Activated naive CD4-positive, alpha-beta T cell treated with anti-CD3 and anti-CD28 coated beads, Interleukin-2, amount 50 U/mL, for 72 hours (primary cell): Measurements from ENCODE around the gene TOMM70. TPM values are rescaled to one million over a fixed set of nuclear protein-coding genes. Genes with fewer than 3 reads are reported as not detected.
A peak's percentile ranks its signal among the peaks of the same experiment; 100 is the strongest.

ENCODE experiments used
- ATAC-seq, 2 donors: fragments of 150-1000 bp; cut with Tn5 transposase; 2 replicates each; pipeline ENCODE4 v1.10.0; 2021; ENCODE audit warnings: mild to moderate bottlenecking in 2 of 2, moderate library complexity in 2 of 2
- DNase-seq, 2 donors: peaks; one replicate each; pipeline ENCODE4 v3.0.0; 2021 to 2022; ENCODE audit warnings: low spot score in 2 of 2
- H3K27ac Mint-ChIP-seq, 2 donors: one replicate each; pipeline ENCODE4 v1.8.0; 2022; ENCODE audit warnings: mild to moderate bottlenecking in 2 of 2, mixed read lengths in 2 of 2
- H3K36me3 Mint-ChIP-seq, 2 donors: one replicate each; pipeline ENCODE4 v1.8.0; 2022; ENCODE audit warnings: mixed read lengths in 2 of 2
- H3K9me3 Mint-ChIP-seq, 2 donors: one replicate each; pipeline ENCODE4 v1.8.0; 2022; ENCODE audit warnings: mixed read lengths in 2 of 2
- total RNA-seq, 2 donors: library from RNA; stranded (reverse); gene quantifications; one replicate each; pipeline ENCODE4 v1.2.3, GENCODE V29; 2022

The TOMM70 gene
- total RNA-seq, 2 donors from 2014 or later, result 47.2 to 52.8 TPM

DNA sequence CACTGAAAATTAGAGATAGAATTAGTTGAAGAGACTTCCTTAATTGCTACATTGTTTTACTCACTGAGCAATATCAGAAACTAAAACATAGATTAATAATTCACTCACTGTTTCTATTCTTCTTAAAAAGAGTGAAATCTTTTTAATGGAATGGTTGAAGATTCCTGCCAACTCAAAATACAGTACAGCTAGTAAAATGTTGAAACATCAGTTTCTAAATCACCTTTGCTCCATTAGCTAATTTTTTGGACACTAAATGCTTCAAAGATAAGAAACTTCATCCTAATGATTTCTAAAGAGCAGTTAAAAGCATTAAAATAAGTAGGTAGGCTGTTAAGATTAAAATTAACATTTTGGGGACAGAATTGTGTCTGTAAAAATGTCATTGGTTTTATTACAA lies 76.8 kb downstream of the TOMM70 start:
- Mint-ChIP-seq H3K9me3 (no peaks in the 10 kb centered on the region), H3K27ac (no peak overlapping the region), H3K36me3 (peaks cover 0 to 10% of the 10 kb centered on the region in 2 donors)
- DNase-seq, result no peak
- ATAC-seq, result no peak

DNA sequence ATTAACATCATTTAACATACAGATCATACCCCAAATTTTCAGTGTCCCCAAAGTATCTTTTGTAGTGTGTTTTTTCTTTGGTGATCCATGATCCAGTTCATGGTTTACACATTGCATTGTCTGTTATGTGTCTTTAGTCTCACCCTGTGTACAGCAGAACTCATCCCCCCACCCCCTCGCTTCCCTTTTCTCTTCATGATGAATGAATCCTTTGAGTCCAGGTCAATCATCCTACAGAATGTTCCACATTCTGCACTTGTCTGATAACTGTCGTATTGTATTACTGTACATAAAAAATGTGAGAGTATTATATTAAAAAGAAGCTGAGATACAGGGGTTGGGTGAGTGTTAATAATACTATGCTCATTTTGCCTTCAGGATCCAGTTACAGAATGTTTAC lies 80.9 kb downstream of the TOMM70 start:
- Mint-ChIP-seq H3K36me3 (no peaks in the 10 kb centered on the region), H3K27ac (no peak overlapping the region), H3K9me3 (no peaks in the 10 kb centered on the region)
- no peak for ATAC-seq
- DNase-seq, result no peak

DNA sequence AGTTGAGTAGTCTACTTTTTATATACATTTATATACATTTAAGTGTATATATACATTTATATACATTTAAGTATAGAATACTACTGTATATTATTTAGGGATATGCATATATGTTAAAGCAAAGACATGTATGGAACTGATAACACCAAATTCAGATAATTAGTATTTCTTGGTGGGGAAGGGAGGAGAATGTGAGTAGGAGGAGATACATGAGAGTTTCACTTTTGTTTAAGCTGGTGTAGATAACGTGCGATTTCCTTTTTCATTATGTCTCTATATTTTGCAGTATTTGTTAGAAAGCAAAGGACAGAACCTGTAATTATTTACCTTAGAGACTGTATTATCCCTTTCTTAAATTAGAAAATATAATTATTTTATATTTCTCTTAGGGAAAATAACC lies 83.0 kb downstream of the TOMM70 start:
- peak in 1 of 2 donors; percentile 60 for ATAC-seq
- no peak for DNase-seq
- Mint-ChIP-seq H3K27ac (no peak overlapping the region), H3K36me3 (no peaks in the 10 kb centered on the region), H3K9me3 (no peaks in the 10 kb centered on the region)

DNA sequence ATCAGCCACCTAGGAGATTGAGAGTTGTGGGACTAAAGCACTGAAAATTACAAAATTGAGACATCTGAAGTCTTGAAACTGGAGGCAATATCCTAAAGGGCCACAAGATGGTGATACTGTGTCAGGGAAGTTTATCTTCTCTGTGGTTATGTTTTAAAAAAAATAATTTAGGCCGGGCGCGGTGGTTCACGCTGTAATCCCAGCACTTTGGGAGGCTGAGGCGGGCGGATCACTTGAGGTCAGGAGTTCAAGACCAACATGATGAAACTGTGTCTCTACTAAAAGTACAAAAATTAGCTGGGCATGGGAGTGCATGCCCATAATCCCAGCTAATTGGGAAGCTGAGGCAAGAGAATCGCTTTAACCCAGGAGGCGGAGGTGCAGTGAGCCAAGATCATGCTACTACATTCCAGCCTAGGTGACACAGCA lies 84.2 kb downstream of the TOMM70 start:
- DNase-seq, result peak in 1 of 2 donors; percentile 41
- Mint-ChIP-seq H3K27ac (no peak overlapping the region), H3K36me3 (no peaks in the 10 kb centered on the region), H3K9me3 (no peaks in the 10 kb centered on the region)
- peak; percentile 61 to 70 for ATAC-seq

Other genes starting within 250 kb of the TOMM70 start
- gene TBC1D23, start 140.1 kb downstream of the TOMM70 start, total RNA-seq, result 10 to 100 TPM; 16.9 to 21.6 TPM
- 10 to 100 TPM; 53.5 to 61.0 TPM for gene NIT2, start 66.3 kb downstream of the TOMM70 start, total RNA-seq
- 1 to 10 TPM; 1.9 to 2.0 TPM for gene LNP1, start 450 bp upstream of the TOMM70 start, total RNA-seq
- 1 to 10 TPM in 1 of 2 donors, under 1 TPM in 1; 0.36 to 6.6 TPM for gene TMEM45A, start 91.5 kb upstream of the TOMM70 start, total RNA-seq
- gene ADGRG7, start 208.5 kb upstream of the TOMM70 start, total RNA-seq, result not detected